ENCODE data around the gene RALGPS1.
A peak's percentile ranks its signal among the peaks of the same experiment; 100 is the strongest.

RALGPS1 gene

DNA sequence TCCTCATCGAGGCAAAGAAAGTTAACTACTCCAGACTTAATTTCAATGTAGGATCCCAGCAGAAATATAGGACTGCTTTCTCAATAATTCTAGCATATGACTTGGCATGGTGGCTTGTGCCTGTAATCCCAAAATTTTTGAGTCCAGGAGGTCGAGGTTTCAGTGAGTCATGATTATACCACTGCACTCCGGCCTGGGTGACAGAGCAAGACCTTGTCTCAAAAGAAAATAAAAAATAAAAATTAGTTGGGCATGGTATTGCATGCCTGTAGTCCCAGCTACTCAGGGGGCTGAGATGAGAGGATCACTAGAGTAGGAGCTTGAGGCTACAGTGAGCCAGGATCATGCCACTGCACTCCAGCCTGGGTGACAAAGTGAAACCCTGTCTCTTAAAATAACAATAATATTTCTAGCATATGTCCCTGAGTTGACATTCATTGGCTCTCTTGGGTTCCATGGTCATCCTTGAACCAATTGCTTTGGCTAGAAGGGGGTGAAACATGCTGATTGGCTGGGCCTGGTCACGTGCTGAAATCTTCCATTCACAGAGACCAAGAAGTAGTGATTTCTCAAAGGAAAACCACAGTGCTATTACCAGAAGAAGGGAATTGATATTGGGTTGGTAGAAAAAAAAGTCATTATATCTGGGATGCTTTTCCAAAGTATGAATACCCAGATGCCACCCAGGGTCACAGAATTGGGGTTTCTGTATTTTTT lies 318.4 kb downstream of the RALGPS1 start:
- no peak for DNase-seq

DNA sequence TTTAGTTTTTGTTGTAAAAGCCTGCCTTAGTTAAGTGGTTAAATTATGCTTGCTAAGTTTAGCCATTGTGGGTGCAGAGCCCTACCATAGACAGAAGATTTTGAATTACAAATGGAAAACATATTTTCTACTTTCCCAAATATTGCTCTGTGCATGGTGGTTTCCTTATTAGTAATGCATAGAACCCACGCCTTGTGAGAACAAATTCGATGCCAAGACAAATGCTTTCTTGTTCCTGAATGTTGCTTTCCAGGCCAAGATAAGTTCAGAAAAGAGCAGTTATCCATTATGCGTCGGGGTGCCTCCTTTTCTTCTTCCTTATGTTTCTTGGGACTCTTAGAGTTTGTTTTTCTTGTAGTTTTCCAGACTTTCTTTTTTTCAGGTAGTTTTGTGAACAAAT lies 319.0 kb downstream of the RALGPS1 start:
- no peak for DNase-seq

DNA sequence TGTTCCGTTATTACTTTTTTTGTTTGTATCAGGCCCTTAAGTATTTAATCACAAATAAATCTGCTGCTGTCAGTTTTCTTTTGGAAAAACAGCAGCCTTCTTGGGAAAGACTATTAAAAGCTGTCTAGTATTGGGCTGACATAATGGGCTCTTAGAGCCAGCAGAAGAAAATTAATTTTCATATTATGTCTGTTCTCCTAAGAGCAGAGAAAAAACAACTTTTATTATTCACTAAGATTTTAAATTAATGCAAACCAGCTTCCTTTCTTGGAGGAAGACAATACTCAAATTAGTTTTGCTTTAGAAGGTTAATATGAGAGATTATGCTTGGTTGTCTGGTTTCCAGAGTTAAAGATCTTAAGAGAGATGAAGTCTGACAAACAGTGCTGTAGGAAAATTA lies 319.4 kb downstream of the RALGPS1 start:
- no peak for DNase-seq

DNA sequence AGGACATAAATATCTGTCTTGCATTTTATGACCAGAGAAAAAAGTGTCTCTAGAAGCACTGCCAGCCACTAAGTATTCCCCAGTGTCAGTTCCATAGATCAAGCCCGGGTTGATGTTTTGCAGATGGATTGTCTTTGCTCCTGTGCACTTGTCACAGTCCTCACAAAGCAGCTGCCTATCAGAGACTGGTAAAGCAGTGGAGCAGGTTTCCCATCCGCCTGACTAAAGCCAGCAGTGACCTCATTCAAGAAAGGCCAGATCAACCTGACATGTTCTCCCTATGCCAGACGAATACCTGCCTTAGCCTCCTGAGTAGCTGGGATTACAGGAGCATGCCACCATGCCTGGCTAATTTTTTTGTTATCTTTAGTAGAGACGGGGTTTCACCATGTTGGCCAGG lies 323.2 kb downstream of the RALGPS1 start:
- DNase-seq, result no peak

- no peak for DNase-seq
Measured at GRCh38 chr9:127241354-127241753, 326.8 kb downstream of the RALGPS1 start.

DNA sequence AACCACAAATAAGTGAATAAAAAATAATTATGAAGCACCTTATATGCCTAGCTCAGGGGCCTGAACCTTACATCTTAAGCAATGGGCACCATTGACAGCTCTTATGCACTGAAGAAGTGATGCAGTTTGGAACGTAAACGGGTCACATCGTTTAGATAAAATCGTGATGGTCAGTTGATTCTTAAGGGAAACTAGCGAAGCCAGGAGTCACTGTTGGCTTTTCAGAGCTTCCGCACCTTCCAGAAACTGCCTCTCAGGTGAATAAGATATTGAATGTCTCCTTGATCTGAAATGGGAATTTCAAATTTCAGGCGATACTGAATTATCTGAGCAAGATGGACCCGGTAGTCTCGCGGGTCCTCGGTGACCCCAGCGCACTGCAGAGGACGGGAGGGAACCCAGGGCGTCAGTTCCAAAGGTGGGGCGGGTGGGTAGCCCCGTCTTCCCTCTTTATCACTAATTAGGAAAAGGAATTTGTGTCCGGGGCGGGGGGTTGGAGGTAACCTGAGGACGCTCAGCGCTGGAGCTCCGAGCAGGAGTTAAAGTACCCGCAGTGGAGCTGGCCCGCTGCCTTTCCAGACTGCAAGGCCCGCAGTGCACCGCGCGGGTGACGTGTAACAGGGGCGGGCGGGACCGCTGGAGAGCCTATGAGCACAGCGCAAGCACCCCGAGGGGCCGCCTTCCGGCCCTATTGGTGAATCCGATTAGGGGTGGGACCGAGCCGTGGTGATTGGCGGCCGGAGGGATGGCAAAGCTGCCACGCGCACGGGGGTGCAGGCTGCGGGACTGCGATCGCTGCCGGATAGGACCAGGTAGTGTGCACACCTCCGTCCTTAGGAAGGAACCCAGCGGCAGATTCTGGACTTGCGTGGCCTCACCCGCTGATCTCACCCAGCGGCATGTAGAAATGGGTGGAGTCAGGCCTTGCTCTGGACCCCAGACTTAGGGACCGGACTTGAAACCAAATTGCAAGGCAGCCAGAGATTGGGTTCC lies 330.3 kb downstream of the RALGPS1 start:
- DNase-seq, result peak; percentile 94

DNA sequence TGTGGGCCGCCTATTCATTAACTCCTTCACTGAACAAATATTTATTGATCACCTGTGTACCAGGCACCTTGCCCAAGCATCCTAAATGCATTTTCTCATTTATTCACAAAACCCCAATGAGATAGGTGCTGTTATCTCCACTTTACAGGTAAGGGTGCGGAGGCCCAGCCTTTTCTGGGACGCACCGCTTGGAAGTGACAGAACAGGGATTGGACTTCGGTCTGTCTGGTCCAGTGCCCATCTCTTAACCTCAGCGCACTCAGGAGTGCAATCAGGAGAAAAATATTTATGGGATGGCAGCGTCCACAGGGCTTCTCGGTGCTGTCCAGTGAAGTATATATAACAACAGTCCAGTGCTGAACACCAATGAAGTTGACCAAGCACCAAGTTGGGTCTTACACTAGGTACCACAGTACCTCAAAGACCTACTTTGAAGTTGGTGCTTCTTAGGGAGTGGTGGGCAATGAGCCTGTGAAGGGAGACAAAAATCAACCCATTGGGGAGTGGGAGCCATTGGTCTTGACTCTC lies 331.1 kb downstream of the RALGPS1 start:
- DNase-seq, result no peak

DNA sequence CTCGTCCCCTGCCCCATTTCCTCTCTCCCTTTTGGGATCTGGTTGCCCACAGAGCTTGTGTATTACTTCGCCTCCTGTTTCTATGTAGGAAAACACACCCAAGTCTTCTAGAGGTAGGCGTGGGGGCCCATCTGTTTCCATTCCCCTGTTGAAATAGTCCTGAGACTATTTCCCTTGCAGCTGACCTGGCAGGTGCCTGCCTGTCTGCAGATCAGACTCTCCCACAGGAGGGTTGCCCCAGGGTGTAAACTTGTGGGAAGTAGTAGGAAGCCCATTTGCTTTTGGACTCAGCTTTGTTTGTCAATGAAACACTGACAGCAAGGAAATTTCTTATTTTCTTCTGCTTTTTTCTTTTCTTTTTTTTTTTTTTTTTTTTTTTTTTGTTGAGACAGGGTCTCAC lies 333.7 kb downstream of the RALGPS1 start:
- DNase-seq, result no peak

DNA sequence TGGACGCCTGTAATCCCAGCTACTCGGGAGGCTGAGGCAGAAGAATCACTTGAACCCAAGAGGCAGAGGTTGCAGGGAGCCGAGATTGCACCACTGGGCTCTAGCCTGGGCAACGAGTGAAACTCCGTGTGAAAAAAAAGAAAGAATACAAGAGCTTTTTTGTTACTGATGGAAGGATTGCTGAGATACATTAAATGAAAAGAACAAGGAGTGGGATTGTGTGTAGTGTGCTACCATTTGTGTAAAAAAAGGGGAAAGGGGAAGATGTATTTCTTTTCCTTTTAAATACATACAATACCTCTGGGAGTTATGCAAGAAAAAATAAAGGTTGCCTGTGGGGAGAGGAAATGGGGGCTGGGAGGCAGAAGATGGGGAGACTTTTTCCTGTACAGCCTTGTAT lies 335.3 kb downstream of the RALGPS1 start:
- DNase-seq, result no peak

DNA sequence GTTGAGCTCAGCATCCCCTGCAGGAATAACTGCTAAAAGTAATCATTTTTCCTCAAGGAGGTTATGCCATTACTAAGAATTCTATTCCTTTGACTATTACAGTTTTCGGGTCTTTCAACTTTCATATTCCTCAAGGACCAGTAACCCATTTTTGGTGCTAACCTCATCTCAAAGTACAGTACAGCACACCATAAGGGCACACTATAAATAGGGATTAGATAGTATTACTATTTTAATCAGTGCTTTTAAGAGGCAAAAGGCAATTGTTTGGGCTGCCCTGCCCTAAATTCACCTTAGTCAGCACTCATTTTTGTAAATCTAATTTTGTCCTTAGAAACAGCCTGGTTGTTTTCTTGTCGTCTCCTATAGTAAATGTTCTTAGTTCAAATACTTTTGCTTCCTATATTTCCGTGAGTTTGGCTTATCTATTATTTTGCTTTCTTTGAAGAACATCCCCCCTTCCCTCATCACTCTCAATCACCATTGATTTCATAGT lies 336.4 kb downstream of the RALGPS1 start:
- DNase-seq, result no peak

GRCh38 chr9:127252410-127253318 lies 338.1 kb downstream of the RALGPS1 start:
- no peak for DNase-seq

DNA sequence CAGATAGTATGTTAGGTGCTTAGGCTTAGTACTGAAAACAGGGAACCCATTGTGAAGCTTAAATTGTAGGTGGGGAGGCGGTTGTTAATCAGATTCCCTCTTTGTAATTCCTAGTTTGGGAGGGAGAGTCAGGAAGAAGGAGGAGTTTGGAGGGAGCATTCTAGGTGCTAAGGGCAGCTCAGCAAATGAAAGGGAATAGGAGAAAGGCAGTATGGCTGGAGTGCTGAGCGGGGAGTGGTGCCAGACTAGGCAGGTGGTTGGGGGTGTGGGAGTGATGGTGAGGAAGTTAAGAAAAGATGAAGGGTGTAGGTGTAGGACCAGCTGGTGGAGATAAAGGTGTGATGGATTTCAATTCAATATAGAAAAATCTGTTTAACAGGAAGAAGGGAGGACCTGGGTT lies 338.9 kb downstream of the RALGPS1 start:
- DNase-seq, result no peak

DNA sequence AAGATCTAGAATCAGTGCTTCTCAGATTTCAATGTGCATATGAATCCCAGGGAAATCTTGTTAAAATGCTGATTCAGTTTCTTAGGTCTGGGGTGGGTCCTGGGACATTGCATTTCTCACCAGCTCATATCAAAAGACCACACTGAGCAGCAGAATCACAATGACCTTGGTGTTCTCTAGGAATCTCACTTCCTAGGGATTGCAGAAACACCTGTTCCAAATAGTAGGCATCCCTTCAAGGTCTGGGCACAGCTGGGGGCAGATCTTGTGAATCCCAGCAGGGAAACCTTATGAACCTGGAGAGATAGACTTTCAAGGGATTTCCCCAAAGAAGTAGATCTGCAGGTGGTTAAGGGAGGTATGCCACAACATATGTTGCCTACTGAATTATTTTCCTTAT lies 341.1 kb downstream of the RALGPS1 start:
- no peak for DNase-seq

DNA sequence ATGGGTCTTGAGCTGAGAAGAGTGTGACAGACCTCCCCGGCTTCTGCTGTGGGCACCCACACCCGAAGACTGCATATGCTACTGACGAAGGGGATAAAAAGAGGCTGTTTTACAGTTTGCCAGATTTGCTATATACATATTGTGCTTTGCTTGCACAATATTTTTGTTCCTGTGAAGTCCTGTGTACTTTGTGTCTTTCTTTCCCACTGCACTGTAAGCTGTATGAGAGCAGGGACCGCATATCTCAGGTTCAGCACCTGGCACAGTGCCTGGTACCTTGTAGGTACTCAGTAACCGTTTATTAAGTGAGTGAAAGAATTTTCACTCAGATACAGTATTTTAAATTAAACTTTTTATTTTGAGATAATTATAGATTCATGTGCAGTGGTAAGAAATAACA lies 341.7 kb downstream of the RALGPS1 start:
- no peak for DNase-seq

- DNase-seq, result no peak
Measured at GRCh38 chr9:127258606-127259471, 344.3 kb downstream of the RALGPS1 start.

DNA sequence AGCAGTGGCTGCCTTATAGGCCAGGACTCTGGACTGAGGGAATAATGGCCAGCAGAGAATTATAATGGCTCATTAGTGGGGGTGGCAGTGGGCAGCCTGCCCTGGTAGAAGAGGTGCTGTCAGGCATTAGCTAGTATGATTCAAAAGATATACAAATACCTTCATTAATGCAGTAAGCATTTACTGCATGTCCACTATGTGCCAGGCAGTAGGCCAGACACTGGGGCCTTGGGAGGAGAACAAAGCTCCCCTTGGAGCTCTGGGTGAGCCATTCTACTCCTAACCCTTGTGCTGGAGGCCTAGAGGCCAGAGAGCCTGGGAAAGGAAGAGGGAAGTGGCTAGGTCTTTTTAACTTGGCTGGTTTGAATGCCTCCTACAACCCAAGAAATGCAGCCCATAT lies 348.0 kb downstream of the RALGPS1 start:
- no peak for DNase-seq

DNA sequence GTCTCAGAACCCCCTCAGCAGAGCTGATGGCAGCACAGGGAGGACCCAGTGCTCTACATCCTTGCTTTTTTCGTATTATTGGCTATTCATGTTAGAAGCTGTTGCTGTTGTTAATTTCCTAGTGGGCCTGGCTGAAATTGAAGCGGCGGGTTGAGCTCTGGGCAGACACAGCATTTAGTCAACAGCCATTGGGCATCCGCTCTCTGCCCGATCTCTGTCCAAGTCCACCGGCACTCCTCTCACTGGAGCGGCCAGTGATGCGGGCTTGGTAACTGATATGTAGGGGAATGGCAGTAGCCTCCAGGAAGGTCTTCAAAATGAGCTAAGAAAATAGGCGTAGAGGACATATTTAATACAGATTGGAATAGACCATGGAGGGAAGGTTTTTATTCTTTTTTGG lies 348.7 kb downstream of the RALGPS1 start:
- DNase-seq, result no peak

DNA sequence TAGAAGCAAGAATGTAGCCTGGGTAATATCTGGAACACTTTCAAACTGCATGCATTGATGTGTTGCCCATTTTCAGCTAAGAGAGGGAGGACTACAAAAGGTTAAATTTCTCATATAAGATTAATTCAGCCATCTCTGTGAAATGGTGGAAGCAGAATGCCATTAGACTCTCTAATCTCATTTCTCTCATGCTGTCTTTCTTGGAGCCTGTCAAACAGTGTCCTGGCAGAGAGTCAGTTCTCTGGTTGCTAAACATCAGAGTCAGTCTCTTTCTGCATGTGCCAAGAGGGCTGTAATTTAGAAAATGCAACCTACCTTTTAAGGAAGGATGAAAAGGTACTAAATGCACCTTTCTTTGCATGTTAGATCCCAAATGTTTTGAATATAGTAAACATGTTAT lies 349.1 kb downstream of the RALGPS1 start:
- no peak for DNase-seq

- DNase-seq, result no peak
Measured at GRCh38 chr9:127264462-127265219, 350.1 kb downstream of the RALGPS1 start, which contains the start of gene GARNL3. GARNL3 (plus strand) TSS chr9:127264774; CDS start chr9:127264878, 104 bp downstream.

GRCh38 chr9:127267793-127268525 lies 353.4 kb downstream of the RALGPS1 start:
- DNase-seq, result no peak

All from fibroblast of skin of right quadriceps (primary cell).